Stimulated activated CD4-positive, alpha-beta T cell treated with anti-CD3 and anti-CD28 coated beads, TNF-alpha, amount 100 ng/mL, for 1 hour (primary cell): Measurements from ENCODE around the gene PAH.

Source experiments
- DNase-seq, 3 donors: peaks; one replicate each; pipeline ENCODE4 v3.0.0-alpha.2; 2020; ENCODE audit warnings: low read depth in 3 of 3, low spot score in 1 of 3

PAH gene

DNA sequence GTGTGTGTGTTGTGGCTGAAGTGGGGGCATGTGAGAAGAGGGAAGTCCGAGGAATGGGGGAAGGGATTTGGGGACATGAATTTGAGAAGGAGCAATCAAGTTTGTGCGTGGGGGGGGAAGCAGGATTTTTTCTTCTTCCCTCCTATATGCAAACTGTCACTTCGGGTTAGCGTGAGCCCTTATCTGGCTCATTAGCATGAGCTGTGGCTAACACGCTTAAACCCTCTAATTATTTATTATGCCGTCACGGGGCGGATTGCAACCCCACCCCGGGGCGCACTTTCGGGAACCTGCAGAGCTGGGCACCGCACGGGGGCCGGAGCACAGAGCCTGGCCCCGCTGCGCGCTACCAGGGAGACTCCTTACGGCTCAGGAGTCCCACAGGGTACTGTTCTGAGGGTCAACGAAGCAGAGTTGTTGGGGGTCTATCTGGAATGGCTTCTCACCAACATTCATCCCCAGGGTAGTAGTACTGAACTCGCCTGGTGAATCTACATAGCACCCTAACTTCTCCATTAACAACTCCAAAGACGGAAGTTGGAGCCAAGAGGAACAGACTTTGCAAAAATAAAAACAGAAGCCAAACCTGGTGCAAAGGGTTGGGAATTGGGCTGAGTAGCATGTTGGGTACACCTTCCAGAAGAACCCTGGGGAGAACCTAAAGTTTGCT lies 34.0 kb upstream of the PAH start:
- no peak for DNase-seq

DNA sequence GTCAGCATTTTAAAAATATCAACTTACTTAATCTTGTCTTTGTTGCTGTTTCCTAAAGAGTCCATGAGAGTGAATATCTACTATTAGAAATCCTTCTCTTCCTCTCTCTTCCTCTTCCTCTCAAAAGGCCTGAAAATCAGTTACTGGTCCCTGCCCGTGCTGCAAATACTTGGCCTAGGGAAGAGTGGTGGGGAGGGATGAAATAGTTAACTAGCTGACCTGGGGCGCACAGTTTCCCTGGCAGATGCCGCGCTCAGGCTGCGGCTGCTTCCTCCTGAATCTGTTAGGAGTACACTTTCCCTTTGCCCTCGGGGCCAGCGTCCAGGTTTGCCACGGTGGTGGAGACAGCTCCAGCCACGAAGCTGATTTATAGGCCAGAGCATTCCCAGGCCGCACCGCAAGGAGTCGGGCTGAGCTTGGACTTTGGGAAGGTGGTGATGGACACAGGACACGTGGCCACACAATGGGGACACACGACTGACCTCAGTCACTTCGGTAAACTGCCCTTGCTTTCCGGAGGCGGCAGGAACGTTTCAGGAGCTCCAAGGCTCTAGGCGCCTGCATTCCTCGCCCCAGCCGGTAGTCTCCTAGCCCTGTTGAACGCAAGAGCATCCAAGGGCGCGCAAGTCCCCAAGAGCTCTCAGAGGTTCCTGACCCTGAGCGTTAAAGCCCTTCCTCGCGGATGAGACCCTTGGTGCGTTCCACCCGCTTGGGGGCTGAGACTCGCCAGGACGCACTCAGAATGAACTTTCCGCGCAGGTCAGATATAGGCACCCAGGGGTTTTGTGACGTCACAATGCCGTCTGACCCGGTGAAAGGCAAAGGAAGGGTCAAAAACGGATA lies 33.3 kb upstream of the PAH start:
- no peak for DNase-seq

DNA sequence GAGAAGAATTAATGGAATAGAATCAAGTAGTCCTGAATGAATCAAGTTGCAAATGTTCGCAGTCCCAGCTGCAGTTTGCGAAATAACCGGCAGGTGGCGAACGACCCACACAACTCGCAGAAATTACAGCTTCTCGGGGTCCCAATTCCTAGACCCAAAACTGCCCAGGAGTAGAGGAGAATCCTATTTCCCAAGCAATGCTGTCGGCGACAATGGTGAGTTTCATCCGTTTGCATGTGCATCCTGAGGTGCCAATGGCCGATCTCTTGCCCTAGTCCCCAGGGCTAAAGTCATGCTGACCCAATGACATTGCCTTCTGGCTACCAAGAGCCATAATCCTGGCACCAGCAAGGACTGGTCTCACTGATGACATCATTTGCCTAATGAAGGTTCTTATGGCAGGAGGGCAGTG lies 31.9 kb upstream of the PAH start:
- DNase-seq = peak in 2 of 3 donors; percentile 12 to 46

DNA sequence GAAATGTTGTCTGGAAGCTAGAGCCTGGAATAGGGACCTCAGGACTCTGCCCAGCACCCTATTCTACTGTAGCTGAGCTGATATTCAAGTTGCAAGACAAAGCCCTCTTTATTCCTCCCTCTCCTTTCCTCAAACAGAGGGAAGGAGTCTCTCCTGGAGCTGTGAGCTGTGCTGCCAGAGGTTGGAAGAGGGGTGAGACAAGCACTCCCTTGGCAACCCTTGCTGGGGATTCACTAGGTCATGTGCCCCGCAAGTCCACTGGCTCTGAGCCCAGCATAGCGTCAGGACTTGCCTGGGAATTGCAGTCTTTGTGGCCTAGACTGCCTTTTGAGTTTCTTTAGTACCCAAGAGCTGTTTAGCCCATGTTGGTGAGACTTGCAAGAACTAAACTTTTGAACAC lies 29.0 kb upstream of the PAH start:
- DNase-seq = no peak

DNA sequence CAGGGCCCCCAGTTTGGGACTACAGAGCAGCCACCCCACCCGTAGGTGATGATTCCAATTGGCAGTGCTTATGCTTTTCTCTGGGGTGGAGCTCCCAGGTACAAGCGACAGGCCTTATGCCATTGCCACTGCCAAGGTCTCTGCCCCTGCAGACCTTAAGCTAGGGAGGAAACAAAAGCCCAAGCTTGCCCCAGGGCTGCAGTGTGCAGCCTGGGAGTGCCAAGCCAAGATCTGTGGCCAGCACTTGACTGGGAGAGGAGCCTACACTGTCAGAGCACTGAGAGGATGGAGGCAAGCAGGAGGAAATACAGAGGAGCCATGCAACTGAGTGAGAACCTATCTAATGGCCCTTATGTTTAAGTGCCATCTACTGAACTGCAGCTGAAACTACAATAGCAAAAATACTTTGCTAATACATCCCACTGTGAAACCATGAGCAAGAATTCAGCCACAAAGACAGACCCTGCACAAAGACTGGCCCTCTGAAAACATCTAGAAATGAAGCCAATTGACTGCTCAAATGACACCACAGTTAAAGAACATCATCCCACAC lies 22.7 kb upstream of the PAH start:
- DNase-seq = no peak

DNA sequence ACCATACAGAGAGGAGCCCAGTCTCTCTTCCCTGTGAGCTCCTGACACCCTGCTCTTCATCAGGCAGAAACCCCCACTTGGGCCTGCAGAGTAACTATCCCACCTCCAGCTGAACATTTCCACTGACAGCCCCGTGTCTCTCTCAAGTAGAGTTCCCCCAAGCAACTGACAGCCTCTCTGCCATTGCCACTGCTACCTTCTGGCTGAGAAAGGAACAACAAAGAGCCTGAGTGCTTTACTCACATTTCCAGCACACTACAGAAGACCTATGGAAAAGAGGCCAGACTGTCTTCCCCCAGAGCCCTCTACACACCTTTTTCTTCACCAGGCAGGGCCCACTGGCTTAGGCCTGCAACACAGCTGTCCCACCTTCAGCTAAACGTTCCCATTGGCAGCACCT lies 22.0 kb upstream of the PAH start:
- DNase-seq = no peak

DNA sequence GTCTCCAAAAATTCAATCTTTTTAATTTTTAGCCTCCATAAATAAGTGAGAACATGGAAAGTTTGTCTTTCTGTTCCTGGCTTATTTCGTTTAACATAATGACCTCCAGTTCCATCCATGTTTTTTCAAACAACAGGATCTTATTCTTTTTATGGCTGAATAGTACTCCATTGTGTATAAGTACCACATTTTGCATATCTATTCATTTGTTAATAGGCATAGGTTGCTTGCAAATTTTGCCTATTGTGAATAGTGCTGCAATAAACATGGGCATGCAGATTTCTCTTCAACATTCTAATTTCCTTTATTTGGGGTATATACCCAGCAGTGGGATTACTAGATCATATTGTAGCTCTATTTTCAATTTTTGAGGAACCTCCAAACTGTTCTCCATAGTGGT lies 16.1 kb upstream of the PAH start:
- DNase-seq = no peak

DNA sequence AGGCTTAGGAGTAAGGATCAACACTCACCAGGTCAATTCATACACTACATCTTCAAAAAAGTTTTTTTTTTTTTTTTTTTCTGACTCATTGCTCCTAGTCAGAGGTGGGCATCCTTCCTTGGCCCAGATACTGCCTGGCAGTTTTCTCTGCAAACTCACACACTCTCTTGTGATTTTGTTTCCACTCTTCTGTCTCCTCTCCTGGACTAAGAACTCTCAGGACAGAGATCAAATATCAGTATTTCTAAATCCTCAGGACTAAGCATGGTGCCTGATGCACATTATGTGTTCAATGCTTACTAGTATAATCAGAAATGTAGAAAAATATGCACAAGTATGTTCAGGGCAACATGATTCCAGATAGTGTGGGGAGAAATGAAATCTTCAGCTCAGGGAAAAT lies 10.2 kb upstream of the PAH start:
- no peak for DNase-seq

DNA sequence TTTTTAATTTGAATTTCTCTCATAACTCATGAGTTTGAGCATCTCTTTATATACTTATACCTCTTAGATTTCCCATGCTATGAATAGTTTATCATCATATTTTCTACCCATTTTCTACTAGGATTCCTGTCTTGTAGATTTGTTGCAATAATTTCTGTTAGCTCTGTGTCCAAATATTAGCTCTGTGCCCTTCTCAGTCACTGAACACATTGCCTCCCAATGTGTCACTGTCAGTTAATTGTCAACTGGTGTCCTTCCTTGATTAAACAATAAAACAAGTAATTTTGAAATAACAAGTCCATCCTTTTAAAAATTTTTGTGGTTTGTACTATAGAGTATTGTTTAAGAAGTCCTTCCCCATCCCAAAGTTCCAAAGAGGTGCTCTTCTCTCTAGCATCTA lies 4.2 kb upstream of the PAH start:
- DNase-seq = no peak

DNA sequence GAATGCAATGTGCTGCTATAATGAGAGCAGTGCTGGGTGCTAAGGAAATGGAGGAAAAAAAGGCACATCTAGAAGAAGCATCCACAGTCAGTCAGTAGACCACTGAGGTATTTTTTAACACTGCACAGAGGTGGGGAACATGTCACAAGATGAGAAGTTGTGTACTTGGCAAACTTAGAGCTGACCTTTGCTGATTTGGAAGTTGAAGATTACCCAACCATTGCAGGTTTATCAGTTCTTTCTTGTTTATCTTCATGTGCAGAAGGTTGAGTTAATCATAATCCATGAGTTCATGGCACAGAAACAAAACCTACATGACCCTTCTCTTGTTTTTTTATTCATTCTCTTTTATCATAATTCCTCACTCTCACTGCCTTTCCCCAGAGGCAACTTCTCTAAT lies 3.2 kb upstream of the PAH start:
- no peak for DNase-seq

DNA sequence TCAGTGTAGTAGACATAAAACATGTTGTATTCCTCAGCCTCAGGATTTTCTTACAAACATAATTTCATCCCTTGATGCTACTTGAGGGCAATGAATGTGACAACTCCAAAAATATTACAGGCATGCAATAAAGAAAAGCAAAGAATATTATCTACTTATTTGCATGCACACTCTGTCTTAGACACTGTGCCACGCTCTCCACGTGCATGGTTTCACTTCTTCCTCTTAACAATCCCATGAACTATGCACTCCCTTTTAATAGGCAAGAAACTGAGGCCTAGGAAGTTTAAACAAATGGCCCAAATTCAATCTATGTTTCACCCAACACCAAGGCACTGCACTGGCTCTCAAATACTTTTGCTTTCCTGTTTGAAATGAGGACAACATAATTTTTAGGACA lies 1.8 kb upstream of the PAH start:
- no peak for DNase-seq

DNA sequence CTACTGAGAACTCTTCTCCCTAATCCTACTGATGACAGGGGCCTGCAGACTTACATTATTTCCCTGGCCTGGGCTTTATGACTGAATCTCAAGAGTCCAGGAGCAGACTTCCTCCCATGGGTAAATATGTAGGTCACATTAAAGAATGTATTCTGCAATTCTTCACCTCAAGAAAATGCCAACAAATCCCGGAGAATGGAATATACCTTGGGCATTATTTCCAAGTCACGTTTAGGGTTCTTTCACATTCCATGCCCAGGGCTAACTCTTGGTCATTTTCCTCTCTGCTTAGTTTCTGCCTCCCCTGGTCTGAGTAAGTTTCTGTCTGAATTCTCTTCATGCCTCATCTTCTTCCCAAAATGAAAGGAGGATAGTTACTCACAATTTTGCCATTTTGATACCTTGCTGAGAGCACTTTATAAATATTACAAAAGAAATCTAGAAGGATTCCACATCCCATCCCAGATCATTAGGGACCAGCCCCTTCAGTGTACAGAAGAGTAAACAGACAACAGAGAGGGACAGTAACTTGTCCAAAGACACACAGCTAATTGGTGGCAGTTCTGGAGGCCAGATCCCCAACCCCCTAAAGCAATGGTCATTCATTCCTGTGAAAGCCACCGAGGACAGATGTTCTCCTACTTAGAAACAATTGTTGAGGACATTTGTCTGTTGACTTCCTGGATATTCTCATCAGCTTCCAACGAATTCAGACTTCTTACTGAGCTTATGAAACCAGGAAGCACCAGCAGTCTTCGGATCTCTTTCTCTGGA lies 605 bp downstream of the PAH start:
- DNase-seq = no peak

DNA sequence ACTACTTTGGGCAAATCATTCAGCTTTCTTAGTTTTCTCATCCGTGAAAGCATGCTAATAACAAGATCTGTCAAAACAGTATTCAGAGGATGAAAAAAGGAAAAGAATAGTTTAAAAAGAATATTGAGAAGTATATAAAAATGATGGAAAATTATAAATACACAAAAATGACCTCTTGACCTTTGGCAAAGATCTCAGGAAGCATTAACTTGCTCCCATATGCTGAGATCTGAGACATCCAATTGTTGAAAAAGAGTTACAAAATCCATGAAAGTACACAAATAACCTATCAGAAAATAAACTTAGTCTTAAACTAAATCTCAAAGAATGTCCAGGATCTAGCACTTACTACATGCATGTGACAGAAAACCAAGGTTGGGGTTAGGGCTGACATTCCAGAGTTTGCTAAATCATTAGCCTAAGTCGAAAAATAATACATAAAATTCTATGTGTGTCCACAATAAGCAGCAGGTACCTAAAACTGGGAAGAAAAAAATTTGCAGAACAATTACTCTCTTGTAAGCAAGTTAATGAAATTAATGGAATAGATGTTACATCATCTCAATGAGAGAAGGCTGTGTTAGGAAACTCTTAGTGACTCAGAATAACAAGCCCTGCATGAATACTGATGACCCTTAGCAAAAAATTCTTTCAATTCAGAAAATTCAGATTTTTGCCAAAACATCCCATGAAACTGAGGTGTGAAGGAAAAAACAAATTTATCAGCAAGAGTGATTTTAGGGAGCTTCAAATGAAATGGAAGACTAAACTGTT lies 3.4 kb downstream of the PAH start:
- DNase-seq = no peak

DNA sequence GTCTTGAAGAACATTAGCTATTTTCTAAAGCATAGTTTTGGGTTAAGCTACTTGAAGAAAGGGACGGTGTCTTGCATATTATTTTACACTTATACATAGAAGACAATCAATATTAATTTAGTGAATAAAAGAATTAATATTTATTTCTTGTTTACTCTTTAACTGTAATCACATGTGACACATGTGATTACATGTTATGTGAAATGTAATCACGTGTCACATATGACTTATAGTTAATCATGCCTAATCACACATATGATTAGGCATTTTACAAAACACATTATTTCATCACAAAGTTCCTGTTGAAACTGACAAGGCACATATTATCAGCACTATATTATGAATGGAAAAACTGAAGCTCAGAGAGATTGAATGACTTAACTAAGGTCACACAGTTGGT lies 4.8 kb downstream of the PAH start:
- no peak for DNase-seq

DNA sequence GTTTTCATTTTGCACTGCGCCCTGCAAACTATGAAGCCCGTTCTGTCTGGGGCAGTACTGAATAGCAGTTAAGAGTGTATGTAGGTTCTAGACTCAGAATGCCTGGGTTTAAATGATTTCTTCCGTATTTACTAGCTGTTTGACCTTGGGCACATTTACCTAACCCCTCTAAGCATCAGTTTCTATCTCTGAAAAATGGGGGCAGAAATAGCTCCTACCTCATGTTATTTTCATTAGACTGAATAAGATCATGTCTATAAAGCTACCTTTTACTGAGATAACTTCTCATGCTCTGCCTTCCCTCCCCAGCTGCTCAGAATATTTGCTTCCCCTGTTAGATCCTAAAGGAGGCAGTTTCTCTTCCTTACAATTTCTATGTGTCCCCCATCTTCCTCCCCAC lies 5.7 kb downstream of the PAH start:
- DNase-seq = no peak

DNA sequence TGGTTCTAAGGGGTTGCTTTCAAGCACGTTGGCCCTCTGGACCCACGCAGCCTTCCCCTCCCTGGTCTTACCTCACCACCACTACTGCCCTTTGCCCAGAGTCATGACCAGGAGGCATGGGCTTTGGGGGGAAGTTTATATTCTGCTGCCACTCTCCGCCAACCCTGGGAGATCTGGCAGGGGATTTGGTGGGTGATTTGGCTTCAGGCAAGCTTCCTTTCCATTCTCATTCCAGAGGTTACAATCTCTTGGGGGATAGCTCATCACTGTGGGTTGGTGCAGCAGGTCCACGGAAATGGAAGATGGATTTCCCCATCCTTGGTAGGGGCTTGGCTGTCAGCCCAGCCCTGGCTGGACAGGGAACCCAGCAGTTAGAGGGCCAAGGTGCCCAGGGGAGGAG lies 6.3 kb downstream of the PAH start:
- DNase-seq = no peak

DNA sequence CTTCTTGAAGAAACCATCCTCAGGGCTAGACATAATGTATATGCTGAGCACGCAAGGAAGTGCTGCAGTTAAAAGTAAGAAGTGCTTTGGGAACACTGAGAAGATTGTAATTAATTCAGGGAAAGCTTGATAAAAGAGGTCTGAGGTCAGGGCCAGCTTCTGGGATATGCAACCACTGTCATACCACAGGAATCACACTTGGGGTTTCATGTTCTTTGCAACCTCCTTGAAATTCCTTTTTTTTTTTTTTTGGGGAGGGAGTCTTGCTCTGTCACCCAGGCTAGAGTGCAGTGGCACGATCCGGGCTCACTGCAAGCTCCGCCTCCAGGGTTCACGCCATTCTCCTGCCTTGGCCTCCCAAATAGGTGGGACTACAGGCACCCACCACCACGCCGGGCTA lies 6.9 kb downstream of the PAH start:
- DNase-seq = no peak

DNA sequence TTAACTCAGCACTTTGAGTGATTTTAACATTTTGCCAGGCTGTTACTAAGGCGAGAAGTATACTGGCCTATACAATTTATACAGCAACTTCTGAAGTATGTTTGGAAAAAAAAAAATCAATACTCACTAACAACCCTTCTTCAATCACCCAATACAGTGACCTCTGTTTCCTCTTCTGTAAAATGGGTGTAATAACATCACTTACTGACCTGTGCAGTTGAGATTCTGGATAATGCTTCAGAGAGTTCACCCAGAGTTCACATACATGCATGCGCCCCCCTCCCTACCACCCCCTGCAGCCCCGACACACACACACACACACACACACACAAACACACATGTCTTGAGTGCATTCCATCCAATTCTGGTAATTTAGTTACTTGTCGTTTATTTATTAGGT lies 9.1 kb downstream of the PAH start:
- no peak for DNase-seq

DNA sequence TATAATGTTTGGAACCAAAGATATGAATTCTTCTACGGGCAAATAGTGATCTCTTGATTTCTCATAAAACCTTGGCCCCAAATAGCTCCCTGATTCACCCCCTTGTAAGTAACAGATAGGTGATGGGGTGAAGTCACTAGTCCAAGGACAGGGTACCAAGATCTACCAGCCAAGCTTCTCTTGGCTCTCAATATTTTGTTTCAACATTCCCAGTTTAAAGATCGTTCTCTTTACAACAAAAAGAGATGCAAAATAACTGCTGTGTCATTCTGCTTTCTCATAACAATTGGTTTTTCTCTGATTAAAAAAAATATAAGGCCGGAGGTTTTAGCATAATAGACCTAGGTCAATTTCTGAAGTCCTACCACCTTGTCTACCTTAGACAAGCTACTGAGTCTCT lies 11.8 kb downstream of the PAH start:
- DNase-seq = no peak

DNA sequence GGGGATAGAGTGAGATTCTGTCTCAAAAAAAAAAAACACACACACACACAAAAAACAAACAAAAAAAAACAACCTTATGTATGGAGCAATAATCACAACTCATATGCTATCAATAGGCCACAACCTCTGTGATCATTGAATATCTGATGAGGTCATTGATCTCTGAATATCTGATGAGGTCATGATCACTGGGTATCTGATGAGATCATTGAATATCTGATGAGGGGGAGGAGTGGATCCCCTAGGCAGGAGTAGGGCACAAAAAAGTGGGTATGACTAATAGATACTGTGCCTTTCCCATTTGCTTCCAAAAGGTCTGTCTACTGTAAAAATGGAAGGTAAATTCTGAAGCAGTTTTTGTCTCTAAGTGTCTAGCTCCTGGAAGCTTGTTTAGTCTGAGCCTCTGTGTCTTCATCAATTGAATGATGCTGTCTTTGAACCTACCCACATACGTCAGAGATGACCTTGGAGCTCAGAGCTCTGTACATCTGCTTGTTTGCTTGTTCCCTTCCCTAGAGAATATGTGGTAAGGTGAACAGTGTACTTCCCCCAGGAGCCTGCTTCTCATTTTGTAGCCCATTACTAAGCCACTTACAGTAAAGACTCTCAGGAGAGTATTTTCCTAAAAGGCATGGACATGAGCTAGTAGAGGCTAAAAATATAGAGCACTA lies 13.6 kb downstream of the PAH start:
- DNase-seq = no peak

DNA sequence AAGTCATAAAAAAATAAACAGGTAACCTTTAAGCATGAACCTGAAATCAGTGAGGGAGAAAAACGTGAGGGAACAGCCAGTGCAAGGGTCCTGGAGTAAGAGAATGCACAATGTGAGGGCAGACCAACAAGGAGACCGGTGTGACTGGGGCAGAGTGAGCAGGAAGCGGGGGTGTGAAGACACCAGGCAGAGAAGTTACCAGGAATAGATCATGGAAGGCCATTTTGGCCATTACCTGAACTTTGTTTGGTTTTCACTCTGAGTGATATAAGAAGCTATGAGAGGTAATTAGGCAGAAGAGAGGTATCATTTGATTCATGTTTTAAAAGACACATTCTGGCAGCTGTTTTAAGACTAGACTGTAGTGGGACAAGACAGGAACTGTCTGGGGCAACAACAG lies 15.0 kb downstream of the PAH start:
- no peak for DNase-seq
